OCI-LY3 (cell line): ENCODE data around the gene CFAP251.

Experiments used
- H2AFZ ChIP-seq: fragments of 200-600, 300-600 bp; shearing (Covaris generic); 2 replicates; pipeline ENCODE4 v1.6.0; 2014; ENCODE audit warnings: antibody characterized with exemption, low read depth, low read length
- H3K27ac ChIP-seq: fragments of 200-600, 300-600 bp; sonication (generic); 2 replicates; pipeline ENCODE4 v1.5.1; 2014; ENCODE audit warnings: mild to moderate bottlenecking, low read length, moderate library complexity, mixed read lengths
- H3K27me3 ChIP-seq: fragments of 200-600, 300-600 bp; sonication (generic); 2 replicates; pipeline ENCODE4 v1.6.1; 2014; ENCODE audit warnings: low read depth, low read length, mixed read lengths
- H3K36me3 ChIP-seq: fragments of 200-600, 300-600 bp; sonication (generic); replicated peaks from 2 replicates; pipeline ENCODE3; 2014; ENCODE audit warnings: low read depth, low read length, mixed read lengths
- H3K4me1 ChIP-seq: fragments of 300-600, 200-600 bp; sonication (generic); 2 replicates; pipeline ENCODE4 v1.6.1; 2014; ENCODE audit warnings: low read length, mixed read lengths
- H3K4me2 ChIP-seq: fragments of 200-600, 300-600 bp; sonication (generic); 2 replicates; pipeline ENCODE4 v1.6.1; 2014; ENCODE audit warnings: low read length, mixed read lengths
- H3K4me3 ChIP-seq: fragments of 300-600, 200-600 bp; sonication (generic); 2 replicates; pipeline ENCODE4 v1.5.1; 2014; ENCODE audit warnings: antibody characterized with exemption, mild to moderate bottlenecking, low read length, moderate library complexity
- H3K79me2 ChIP-seq: fragments of 300-600, 200-600 bp; shearing (Covaris generic); 2 replicates; pipeline ENCODE4 v1.6.1; 2014; ENCODE audit warnings: mild to moderate bottlenecking, low read length, mixed read lengths
- H3K9ac ChIP-seq: fragments of 300-600, 200-600 bp; shearing (Covaris generic); 2 replicates; pipeline ENCODE4 v1.6.0; 2014; ENCODE audit warnings: mild to moderate bottlenecking, low read length, moderate library complexity
- H3K9me3 ChIP-seq: fragments of 200-600, 300-600 bp; shearing (Covaris generic); 2 replicates; pipeline ENCODE4 v1.6.1; 2014; ENCODE audit warnings: low read length, mixed read lengths; ENCODE audit not compliant: insufficient read depth
- H4K20me1 ChIP-seq: fragments of 200-600, 300-600 bp; sonication (generic); 2 replicates; pipeline ENCODE4 v1.6.1; 2016; ENCODE audit warnings: low read length, mixed read lengths; ENCODE audit not compliant: insufficient read depth
- EZH2phosphoT487 ChIP-seq: fragments of 200-600 bp; shearing (Covaris generic); IDR thresholded peaks from 2 replicates; pipeline ENCODE4 v1.6.1; 2018; ENCODE audit warnings: antibody characterized with exemption, mixed run types, low read depth
- TF ChIP-seq, protein P1 (sequence below): fragments of 200-600, 300-600 bp; sonication (generic); IDR thresholded peaks from 2 replicates; pipeline ENCODE4 v1.5.1; 2014; ENCODE audit warnings: antibody characterized with exemption, low read length, low read depth

The CFAP251 gene

GRCh38 chr12:121949648-121950397, 31.4 kb downstream of the CFAP251 start:
- no peak overlapping the region for H3K4me2 ChIP-seq
- TF ChIP-seq EZH2phosphoT487, result no peak
- TF ChIP-seq, protein P1, sequence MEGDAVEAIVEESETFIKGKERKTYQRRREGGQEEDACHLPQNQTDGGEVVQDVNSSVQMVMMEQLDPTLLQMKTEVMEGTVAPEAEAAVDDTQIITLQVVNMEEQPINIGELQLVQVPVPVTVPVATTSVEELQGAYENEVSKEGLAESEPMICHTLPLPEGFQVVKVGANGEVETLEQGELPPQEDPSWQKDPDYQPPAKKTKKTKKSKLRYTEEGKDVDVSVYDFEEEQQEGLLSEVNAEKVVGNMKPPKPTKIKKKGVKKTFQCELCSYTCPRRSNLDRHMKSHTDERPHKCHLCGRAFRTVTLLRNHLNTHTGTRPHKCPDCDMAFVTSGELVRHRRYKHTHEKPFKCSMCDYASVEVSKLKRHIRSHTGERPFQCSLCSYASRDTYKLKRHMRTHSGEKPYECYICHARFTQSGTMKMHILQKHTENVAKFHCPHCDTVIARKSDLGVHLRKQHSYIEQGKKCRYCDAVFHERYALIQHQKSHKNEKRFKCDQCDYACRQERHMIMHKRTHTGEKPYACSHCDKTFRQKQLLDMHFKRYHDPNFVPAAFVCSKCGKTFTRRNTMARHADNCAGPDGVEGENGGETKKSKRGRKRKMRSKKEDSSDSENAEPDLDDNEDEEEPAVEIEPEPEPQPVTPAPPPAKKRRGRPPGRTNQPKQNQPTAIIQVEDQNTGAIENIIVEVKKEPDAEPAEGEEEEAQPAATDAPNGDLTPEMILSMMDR, result no peak
- H2AFZ ChIP-seq, result no peak overlapping the region
- H3K4me3 ChIP-seq, result no peak overlapping the region
- 0 out of 2 replicates have a peak, but pooled peaks cover 8% of the 10 kb centered on the region for H3K9me3 ChIP-seq
- no peaks in the 10 kb centered on the region for H4K20me1 ChIP-seq
- no peak overlapping the region for H3K9ac ChIP-seq
- H3K79me2 ChIP-seq, result no peaks in the 10 kb centered on the region
- H3K27me3 ChIP-seq, result no peaks in the 10 kb centered on the region
- no peaks in the 10 kb centered on the region for H3K4me1 ChIP-seq
- peaks cover 7% of the 10 kb centered on the region for H3K36me3 ChIP-seq
- H3K27ac ChIP-seq, result no peak overlapping the region

DNA sequence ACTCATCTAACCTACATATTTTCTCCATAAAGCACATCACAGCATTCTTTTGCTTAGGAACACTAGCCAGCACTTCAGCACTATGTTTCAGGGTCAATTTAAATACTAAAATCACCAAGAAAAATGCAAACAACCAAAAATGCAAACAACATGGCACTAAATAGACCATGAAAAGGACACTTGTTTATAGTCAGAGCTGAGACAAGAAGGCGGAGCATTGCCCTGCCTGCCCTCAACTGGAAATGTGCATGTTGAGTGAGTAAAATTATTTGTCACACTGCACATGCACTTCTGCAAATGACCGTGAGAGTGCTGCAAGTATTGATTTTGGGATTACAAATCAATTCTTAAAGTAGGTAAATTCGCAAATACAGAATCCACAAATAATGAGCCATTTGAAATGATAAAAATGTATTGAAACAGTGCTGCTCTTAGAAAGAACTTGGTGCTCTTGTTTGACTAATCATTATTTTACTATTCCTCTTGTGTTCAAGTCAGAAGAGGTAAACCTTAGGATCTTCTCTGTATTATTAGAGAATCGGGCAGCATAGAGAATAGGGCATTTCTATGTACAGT, 34.8 kb downstream of the CFAP251 start:
- Histone ChIP-seq H3K9me3 (0 out of 2 replicates have a peak, but pooled peaks cover 8% of the 10 kb centered on the region), H4K20me1 (no peaks in the 10 kb centered on the region), H3K27ac (no peak overlapping the region), H2AFZ (no peak overlapping the region), H3K9ac (no peak overlapping the region), H3K79me2 (no peaks in the 10 kb centered on the region), H3K4me2 (no peak overlapping the region), H3K4me3 (no peak overlapping the region), H3K36me3 (peaks cover 5% of the 10 kb centered on the region), H3K27me3 (no peaks in the 10 kb centered on the region), H3K4me1 (peaks cover 6% of the 10 kb centered on the region)
- no peak for TF ChIP-seq EZH2phosphoT487
- TF ChIP-seq, protein P1, result no peak

DNA sequence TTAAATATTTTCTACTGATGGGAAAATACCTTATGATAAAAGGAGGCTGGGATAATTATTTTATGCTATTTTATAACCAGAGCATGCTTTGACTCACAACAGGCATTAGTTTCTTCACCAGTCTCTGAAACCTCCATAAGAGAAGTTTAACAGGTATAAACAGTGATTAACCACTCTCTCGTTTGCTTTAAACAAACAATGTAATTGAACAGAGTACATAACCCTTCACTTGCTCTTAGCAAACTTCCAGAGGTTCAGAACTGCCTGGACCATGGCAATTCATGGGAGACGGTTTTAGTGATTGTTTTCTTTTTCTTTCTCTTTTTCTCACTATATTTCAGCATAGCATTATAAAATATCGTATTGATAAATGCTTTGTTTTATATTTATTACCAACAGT, 35.3 kb downstream of the CFAP251 start:
- Histone ChIP-seq H3K4me3 (no peak overlapping the region), H3K4me1 (peaks cover 6% of the 10 kb centered on the region), H3K27ac (no peak overlapping the region), H2AFZ (no peak overlapping the region), H3K9ac (no peak overlapping the region), H3K9me3 (0 out of 2 replicates have a peak, but pooled peaks cover 8% of the 10 kb centered on the region), H3K79me2 (no peaks in the 10 kb centered on the region), H3K27me3 (no peaks in the 10 kb centered on the region), H4K20me1 (no peaks in the 10 kb centered on the region), H3K4me2 (no peak overlapping the region), H3K36me3 (peaks cover 5% of the 10 kb centered on the region)
- TF ChIP-seq, protein P1, result no peak
- no peak for TF ChIP-seq EZH2phosphoT487
